ENCODE measurements around the gene SLC9A7. TPM values are rescaled to one million over a fixed set of nuclear protein-coding genes. Genes with fewer than 3 reads are reported as not detected.

The SLC9A7 gene
- total and polyA plus RNA-seq, 8 donors: 2.2 to 16.0 (median 6.3) TPM

GRCh38 chrX:46626566-46626965, 132.4 kb downstream of the SLC9A7 start:
- ATAC-seq: peak in 1 of 4 donors; percentile 49
- peak in 1 of 6 donors; percentile 23 for DNase-seq
- 85 to 92% methylated on average over 7 of the region's 7 CpGs for WGBS, 2 donors
- no peaks in the 10 kb centered on the region for H3K36me3 ChIP-seq
- H3K9me3 ChIP-seq: no peaks in the 10 kb centered on the region
- no peaks in the 10 kb centered on the region for H3K27me3 ChIP-seq
- no peak for FAIRE-seq
- H3K4me1 ChIP-seq: no peaks in the 10 kb centered on the region
- H3K27ac ChIP-seq: no peak overlapping the region
- no peak overlapping the region for H3K4me3 ChIP-seq
- TF ChIP-seq, protein P1, sequence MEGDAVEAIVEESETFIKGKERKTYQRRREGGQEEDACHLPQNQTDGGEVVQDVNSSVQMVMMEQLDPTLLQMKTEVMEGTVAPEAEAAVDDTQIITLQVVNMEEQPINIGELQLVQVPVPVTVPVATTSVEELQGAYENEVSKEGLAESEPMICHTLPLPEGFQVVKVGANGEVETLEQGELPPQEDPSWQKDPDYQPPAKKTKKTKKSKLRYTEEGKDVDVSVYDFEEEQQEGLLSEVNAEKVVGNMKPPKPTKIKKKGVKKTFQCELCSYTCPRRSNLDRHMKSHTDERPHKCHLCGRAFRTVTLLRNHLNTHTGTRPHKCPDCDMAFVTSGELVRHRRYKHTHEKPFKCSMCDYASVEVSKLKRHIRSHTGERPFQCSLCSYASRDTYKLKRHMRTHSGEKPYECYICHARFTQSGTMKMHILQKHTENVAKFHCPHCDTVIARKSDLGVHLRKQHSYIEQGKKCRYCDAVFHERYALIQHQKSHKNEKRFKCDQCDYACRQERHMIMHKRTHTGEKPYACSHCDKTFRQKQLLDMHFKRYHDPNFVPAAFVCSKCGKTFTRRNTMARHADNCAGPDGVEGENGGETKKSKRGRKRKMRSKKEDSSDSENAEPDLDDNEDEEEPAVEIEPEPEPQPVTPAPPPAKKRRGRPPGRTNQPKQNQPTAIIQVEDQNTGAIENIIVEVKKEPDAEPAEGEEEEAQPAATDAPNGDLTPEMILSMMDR (IDR thresholded peaks at IDR 0.05): no peak
- intact Hi-C loops (cut with DNase I): no loop called here

DNA sequence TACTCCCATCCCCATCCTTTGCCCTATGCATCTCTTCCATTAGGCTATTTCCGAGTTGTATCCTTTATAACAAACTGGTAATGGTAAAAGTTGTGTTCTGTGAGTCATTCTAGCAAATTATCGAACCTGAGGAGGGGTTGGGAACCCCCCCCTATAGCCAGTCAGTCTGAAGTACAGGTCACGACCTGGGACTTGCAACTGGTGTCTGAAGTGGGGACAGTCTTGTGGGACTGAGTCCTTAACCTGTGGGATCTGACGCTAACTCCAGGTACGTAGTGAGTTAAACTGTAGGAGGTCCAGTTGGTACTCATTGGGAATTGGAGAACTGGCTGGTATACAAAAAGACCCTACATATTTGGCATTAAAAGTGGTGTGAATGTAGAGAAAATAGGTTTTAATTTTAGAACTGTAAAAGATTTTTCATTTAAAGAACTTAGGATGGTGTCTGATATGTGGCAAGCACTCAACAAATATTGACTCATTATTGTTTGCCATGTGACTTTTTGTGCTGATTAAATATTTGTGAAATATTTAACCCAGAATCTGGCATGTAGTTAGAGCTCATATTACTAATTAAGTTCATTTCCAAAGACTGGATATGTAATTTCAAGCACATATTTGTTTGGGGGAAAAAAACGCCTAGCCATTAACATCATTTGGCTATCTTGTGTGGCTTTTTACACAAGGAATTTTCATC, 134.7 kb downstream of the SLC9A7 start:
- peak in 1 of 4 donors; percentile 47 for ATAC-seq
- no peak for DNase-seq
- Histone ChIP-seq H3K9me3 (no peaks in the 10 kb centered on the region), H3K36me3 (no peaks in the 10 kb centered on the region), H3K27ac (no peak overlapping the region), H3K4me1 (no peaks in the 10 kb centered on the region), H3K27me3 (no peaks in the 10 kb centered on the region), H3K4me3 (no peak overlapping the region)
- TF ChIP-seq, protein P1 (IDR thresholded peaks at IDR 0.05): no peak
- FAIRE-seq: no peak
- 68 to 84% methylated on average over 6 of the region's 6 CpGs for WGBS, 2 donors
- intact Hi-C loops (cut with DNase I): no loop called here

DNA sequence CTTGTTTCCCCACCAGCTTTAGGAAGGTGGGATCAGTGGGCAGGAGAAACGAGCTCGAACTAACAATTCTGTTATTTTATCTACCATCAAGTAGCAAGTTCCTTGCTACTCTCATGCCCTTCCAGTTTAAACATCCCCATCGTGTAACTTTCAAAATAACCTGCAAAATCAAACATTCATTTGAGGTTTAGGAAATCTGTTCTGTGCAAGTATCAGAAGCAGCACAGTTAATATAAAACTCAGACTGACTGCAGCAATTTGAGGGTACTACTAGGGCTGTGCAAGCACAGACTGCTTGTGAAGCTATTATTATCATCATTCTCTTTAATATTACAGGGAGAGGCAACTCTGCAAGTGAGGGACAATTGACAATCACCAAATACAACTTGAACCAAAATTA, 137.3 kb downstream of the SLC9A7 start:
- H3K36me3 ChIP-seq: no peaks in the 10 kb centered on the region
- WGBS, 2 donors: 54 to 80% methylated on average over 3 of the region's 3 CpGs
- H3K9me3 ChIP-seq: no peaks in the 10 kb centered on the region
- no peaks in the 10 kb centered on the region for H3K4me1 ChIP-seq
- no peaks in the 10 kb centered on the region for H3K27me3 ChIP-seq
- no peak overlapping the region for H3K27ac ChIP-seq
- no peak for FAIRE-seq
- H3K4me3 ChIP-seq: no peak overlapping the region
- no peak for ATAC-seq
- TF ChIP-seq, protein P1 (IDR thresholded peaks at IDR 0.05): no peak
- intact Hi-C loops (cut with DNase I): no loop called here
- no peak for DNase-seq

DNA sequence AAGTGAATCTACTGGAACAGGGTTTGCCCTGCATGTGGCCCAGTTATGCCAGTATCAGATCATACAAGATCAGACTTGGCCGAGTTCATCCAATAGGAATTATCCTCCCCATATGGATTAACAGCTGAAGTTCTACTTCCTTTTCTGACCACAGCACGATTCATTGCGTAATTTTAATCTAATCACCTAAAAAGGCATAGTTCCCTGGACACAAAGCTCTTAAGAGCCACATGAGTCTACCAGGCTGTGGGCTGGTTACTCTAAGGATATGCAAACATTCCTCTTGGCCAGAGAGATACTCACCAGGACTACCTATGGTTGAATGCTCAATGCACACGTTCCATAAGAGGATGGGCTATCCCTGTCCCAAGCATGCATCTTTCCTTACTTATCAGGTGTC, 138.4 kb downstream of the SLC9A7 start:
- no peak for DNase-seq
- Histone ChIP-seq H3K9me3 (no peaks in the 10 kb centered on the region), H3K27me3 (peaks cover 0 to 3% (median 0%) of the 10 kb centered on the region in 4 donors), H3K27ac (no peak overlapping the region), H3K4me1 (no peaks in the 10 kb centered on the region), H3K4me3 (no peak overlapping the region), H3K36me3 (no peaks in the 10 kb centered on the region)
- intact Hi-C loops (cut with DNase I): no loop called here
- FAIRE-seq: no peak
- no peak for ATAC-seq
- 84 to 87% methylated on average over 4 of the region's 4 CpGs for WGBS, 2 donors
- TF ChIP-seq, protein P1 (IDR thresholded peaks at IDR 0.05): no peak

DNA sequence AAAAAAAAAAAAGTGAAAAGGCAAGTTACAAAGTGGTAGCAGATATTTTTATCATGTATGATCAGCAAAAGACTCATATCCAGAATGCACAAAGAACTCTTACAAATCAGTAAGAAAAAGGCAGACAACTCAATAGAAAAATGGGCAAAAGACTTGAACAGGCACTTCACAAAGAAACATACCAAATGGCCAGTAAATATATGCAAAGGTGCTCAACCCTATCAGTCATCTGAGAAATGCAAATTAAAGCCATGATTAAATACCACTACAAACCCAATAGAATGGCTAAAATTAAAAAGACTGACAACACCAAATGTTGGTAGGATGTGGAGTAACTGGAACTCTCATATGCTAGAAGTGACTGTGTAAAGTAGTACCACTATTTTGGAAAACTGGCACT, 140.0 kb downstream of the SLC9A7 start:
- Histone ChIP-seq H3K27ac (no peak overlapping the region), H3K9me3 (no peaks in the 10 kb centered on the region), H3K4me3 (no peak overlapping the region), H3K36me3 (no peaks in the 10 kb centered on the region), H3K4me1 (no peaks in the 10 kb centered on the region), H3K27me3 (peaks cover 0 to 3% (median 0%) of the 10 kb centered on the region in 4 donors)
- intact Hi-C loops (cut with DNase I): no loop called here
- DNase-seq (no peak), FAIRE-seq (no peak), ATAC-seq (no peak)
- TF ChIP-seq, protein P1 (IDR thresholded peaks at IDR 0.05): no peak

Measured in pancreas (tissue), 10 donors.